HG03045 (cell line): ENCODE measurements around the gene ACTMAP.
"Not testable (repeated sequence)": the region's sequence is repeated elsewhere in the genome, so short reads cannot be mapped to it uniquely, and the experiment has no call there.

Experiments used
- ATAC-seq: cut with Tn5 transposase; IDR thresholded peaks from one replicate; pipeline ENCODE4 v1.9.1; 2021; ENCODE audit warnings: mild to moderate bottlenecking, moderate library complexity; ENCODE audit not compliant: unreplicated experiment

ACTMAP gene

GRCh38 chr19:40750058-40750873 lies at the start of gene ACTMAP:
ACTMAP (minus strand) TSS chr19:40750477; CDS start chr19:40749803, 674 bp downstream.
- ATAC-seq: peak; percentile 87

- no peak for ATAC-seq
These were observed 49.5 kb upstream of the ACTMAP start for GRCh38 chr19:40799558-40800338.

DNA sequence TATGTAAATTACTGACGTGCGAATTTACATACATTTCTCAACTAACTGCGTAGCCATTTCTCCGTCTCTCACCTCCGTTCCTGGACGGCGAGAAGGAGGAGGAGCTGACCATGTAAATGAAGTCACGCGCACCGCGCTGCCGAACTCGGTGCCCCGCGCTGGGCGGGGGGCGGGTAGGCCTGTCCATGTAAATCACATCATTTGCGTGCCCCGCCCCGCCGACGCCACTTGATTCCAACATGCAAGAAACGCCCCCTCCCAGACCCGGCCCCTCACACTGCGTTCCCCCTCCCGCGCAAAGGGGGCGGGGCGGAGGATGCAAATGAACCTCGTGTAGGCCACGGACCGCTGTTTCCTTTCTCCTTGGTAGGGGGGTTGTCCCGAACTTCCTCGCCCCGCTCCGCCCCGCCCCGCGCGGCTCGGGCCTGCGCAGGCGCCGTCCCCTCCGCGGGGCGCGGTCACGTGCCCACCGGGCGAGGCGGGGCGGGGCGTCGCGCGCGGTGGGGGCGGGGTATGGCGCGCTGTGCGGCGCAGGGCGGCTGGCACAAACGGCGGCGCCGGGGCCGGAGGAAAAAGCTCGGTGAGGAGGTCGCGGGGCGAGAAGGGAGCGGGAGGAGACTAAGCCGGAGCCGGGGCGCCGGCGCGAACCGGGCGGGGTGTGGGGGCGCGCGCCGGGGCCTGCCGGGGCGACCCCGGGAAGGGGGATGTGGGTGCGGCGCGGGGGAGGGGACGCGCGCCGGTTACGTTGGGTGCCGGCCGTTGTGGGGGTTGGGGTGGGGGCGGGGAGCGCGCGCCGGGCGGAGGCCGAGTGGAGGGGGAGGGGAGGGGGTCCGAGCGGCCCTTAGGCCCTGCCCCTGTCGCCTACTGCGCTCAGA lies 48.6 kb upstream of the ACTMAP start, which contains the start of gene EGLN2:
Gene EGLN2 (plus strand): TSS at position 509 of the 875 bp plus-strand sequence. CDS start 1,382 bp downstream, outside the sequence.
- ATAC-seq: peak; percentile 77

- ATAC-seq: peak; percentile 17
These were observed 47.8 kb upstream of the ACTMAP start for GRCh38 chr19:40797963-40798682.

DNA sequence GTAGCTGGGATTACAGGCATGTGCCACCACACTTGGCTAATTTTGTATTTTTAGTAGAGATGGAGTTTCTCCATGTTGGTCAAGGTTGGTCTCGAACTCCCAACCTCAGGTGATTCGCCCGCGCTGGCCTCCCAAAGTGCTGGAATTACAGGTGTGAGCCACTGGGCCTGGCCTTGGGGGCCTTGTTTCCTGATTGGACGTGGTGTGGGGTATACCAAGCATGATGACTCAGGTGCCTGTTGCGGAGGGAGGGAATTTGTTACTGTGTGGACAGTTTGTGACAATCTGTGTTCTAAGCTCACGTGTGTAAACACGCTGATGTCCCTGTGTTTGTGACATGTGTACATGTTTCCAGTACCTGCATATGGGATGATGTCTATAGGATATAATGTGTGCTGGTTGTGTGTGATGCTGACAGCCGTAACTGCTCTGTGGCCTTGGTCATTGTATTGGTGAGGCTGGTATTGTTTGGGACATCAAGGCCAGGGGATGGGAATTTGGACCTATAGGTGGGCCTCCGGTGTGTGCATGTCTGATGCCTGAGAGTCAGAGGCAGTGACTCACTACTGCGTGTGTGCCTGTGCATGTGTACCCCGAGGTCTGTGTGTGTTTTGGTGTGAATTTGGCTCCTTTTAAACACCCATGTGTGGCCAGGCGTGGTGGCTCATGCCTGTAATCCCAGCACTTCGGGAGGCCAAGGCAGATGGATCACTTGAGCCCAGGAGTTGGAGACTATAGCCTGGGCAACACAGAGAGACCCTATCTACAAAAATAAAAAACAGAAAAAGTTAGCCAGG lies 47.1 kb upstream of the ACTMAP start:
- ATAC-seq: no peak

- ATAC-seq: no peak
These were observed 41.7 kb upstream of the ACTMAP start for GRCh38 chr19:40791996-40792395.

DNA sequence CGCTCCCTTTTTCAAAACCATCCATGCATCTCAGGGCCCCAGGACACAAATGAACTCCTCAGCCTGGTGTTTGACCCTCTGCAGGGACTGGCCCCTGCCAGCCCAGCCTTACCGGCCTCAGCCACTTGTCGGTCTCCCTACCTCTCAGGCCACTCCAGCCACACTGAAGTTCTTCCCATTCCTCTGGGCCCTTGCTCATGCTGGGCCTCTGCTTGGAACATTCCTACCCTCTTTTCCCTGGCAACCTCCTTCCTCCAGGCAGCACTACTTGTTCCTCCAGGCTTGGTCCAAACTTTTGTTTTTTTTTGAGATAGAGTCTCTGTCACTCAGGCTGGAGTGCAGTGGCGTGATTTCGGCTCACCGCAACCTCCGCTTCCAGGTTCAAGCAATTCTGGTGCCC lies 41.1 kb upstream of the ACTMAP start:
- no peak for ATAC-seq

- ATAC-seq: no peak
These were observed 36.1 kb upstream of the ACTMAP start for GRCh38 chr19:40786060-40787037.

- no peak for ATAC-seq
These were observed 35.2 kb upstream of the ACTMAP start for GRCh38 chr19:40785526-40785925.

GRCh38 chr19:40784146-40784545 lies 33.9 kb upstream of the ACTMAP start:
- not testable (repeated sequence) for ATAC-seq

DNA sequence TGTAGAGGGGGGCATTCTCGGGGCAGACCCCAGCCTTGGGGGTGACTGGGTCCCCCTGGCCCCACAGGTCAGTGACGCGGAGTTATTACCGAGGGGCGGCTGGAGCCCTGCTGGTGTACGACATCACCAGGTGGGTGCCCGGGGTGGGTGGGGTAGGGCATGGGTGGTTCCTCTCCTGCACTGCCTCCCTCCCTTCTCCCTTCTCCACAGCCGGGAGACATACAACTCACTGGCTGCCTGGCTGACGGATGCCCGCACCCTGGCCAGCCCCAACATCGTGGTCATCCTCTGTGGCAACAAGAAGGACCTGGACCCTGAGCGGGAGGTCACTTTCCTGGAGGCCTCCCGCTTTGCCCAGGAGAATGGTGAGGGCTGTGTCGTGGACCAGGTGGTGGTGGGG lies 33.4 kb upstream of the ACTMAP start:
- no peak for ATAC-seq

- ATAC-seq: no peak
These were observed 30.9 kb upstream of the ACTMAP start for GRCh38 chr19:40781140-40781539.

- ATAC-seq: no peak
These were observed 30.3 kb upstream of the ACTMAP start for GRCh38 chr19:40780582-40780981.

DNA sequence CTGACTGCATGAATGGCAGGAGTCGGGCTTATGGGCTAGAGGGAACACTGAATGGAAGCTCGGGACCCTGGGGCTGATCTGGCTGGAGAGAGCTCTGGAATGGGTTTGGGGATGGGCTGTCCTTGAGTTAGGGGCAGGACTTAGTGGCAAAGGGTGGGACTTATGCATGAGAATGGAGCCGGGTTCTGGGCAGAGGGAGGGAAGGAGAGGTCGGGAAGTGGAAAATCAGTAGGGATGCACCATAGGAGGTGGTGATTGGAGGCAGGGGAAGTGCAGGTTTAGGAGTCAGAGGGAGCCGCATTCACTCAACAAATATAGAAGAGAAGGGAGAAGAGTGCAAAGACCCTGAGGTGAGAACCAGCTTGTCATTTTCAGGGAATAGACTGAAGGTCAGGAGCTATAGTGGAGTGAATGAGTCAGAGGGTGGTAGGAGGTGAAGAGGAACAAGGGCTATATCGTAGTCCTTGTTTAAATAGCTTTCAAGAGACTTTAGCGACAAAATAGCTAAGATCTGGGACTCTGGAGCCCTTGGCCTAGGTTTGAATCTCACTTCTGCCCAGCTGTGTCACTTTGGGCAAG lies 28.5 kb upstream of the ACTMAP start:
- ATAC-seq: no peak

DNA sequence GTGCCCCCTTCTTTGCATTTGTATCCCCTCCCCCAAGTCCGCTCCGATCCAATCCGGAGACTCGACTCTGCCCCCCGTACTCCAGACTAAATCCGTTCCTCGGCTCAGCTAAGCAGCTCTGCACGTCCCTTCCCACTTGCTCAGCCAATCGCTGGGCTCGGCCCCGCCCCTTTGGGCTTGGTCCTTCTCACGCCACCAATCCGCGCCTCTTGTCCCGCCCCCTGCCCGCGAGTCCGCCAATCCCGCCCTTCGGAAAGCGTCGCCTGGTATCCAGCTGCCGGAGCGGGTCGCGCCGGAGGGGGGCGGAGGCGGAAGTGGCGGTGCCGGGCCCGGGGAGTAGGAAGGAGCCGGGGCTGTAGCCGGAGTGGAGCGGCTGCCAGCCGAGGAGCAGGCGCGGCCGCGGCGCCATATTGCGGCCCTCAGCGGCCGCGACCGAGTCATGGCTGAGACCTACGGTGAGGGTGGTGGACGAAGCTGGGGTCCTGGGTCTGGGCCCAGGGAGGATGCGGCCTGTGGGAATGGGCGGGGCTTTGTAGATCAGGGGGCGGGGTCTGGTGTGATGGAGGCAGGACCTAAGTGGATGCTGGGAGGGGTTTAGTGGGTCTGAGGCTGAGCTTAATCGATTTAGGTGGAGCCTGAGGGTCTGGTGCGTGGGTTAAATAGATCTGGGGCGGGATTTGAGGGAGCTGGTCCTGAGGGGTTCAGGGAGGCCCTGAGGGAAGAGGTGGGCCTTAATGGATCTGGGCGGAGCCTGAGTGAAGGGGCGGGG lies 27.8 kb upstream of the ACTMAP start, which contains the start of gene RAB4B:
Gene RAB4B (plus strand): TSS at position 311 of the 769 bp plus-strand sequence. CDS start 129 bp downstream, at position 440.
- peak; percentile 59 for ATAC-seq

DNA sequence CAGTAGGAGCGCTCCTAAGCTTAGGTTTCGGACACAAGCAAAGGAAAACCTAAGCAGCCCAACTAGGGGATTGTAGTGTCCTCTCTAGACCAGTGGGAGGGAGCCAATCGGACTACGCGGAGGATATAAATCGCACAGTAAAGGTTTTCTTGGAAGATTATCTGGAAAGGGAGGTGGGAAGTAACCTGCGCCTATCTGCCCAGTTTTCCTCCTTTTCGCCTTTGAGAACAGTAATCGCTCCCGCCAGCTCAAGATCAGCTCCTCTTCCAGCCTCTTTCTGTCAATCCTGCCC lies 27.3 kb upstream of the ACTMAP start:
- no peak for ATAC-seq

DNA sequence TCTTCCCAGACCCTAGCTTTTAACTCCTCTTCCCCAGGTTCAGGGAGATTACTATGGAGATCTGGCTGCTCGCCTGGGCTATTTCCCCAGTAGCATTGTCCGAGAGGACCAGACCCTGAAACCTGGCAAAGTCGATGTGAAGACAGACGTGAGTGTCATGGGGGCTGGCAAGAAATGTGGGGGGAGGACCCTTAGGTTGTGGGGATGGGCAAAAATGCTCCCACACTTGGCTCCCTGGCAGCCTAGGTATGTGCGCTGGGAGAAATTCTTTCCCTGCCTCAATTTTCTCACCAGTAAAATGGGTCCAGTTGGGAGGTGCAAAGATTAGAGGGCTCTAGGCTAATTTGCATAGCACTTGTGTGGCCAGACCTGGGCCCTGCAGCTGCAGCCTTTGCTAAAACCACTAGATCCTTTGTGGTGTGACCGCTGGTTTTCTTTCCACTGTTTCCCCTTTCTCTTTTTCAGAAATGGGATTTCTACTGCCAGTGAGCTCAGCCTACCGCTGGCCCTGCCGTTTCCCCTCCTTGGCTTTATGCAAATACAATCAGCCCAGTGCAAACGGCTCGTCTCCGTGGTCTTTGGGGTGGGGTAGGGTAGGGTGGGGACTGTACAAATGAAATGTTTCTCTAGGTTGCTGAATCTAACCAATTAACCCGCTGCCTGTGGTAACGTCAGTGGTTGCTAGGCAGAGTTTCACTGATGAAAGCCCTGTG lies 26.8 kb upstream of the ACTMAP start:
- peak; percentile 68 for ATAC-seq
